ENCODE measurements around the gene NINJ1.

NINJ1 gene

GRCh38 chr9:93083592-93084470, 50.2 kb downstream of the NINJ1 start:
- no peak for TF ChIP-seq CTCF (IDR thresholded peaks at IDR 0.05)
- peak; percentile 64 for DNase-seq (ENCODE audit: low spot score)
- no peak overlapping the region for H3K27ac ChIP-seq
- no peak overlapping the region for H3K4me3 ChIP-seq

GRCh38 chr9:93082841-93083411, 51.1 kb downstream of the NINJ1 start:
- Histone ChIP-seq H3K27ac (no peak overlapping the region), H3K4me3 (no peak overlapping the region)
- DNase-seq (ENCODE audit: low spot score), result peak; percentile 40
- no peak for TF ChIP-seq CTCF (IDR thresholded peaks at IDR 0.05)

- Histone ChIP-seq H3K27ac (no peak overlapping the region), H3K4me3 (no peak overlapping the region)
- no peak for DNase-seq (ENCODE audit: low spot score)
- TF ChIP-seq CTCF (IDR thresholded peaks at IDR 0.05), result no peak
Measured at GRCh38 chr9:93081931-93082330, 52.1 kb downstream of the NINJ1 start.

- peak; percentile 55 for DNase-seq (ENCODE audit: low spot score)
- Histone ChIP-seq H3K27ac (no peak overlapping the region), H3K4me3 (no peak overlapping the region)
- no peak for TF ChIP-seq CTCF (IDR thresholded peaks at IDR 0.05)
Measured at GRCh38 chr9:93081081-93081529, 52.9 kb downstream of the NINJ1 start.

GRCh38 chr9:93080406-93080805, 53.6 kb downstream of the NINJ1 start:
- H3K27ac ChIP-seq, result no peak overlapping the region
- TF ChIP-seq CTCF (IDR thresholded peaks at IDR 0.05), result no peak
- H3K4me3 ChIP-seq, result no peak overlapping the region
- DNase-seq (ENCODE audit: low spot score), result peak; percentile 43

GRCh38 chr9:93079371-93079770, 54.7 kb downstream of the NINJ1 start:
- Histone ChIP-seq H3K4me3 (no peak overlapping the region), H3K27ac (no peak overlapping the region)
- peak; percentile 57 for DNase-seq (ENCODE audit: low spot score)
- no peak for TF ChIP-seq CTCF (IDR thresholded peaks at IDR 0.05)

- Histone ChIP-seq H3K4me3 (no peak overlapping the region), H3K27ac (no peak overlapping the region)
- no peak for DNase-seq (ENCODE audit: low spot score)
- TF ChIP-seq CTCF (IDR thresholded peaks at IDR 0.05), result no peak
Measured at GRCh38 chr9:93077811-93078210, 56.2 kb downstream of the NINJ1 start.

Data from coronary artery (tissue), 2 donors.